Cerebellar cortex (tissue), 1 donor: ENCODE data around the gene NCOA7.
"Not testable (repeated sequence)": the region's sequence is repeated elsewhere in the genome, so short reads cannot be mapped to it uniquely, and the experiment has no call there.

Experiments
- DNase-seq: peaks from one replicate; pipeline ENCODE4 v3.0.0-alpha.2; 2015; ENCODE audit warnings: low spot score

NCOA7 gene

GRCh38 chr6:125753218-125753936, 37.4 kb upstream of the NCOA7 start:
- DNase-seq, result peak; percentile 54

- no peak for DNase-seq
Observed at GRCh38 chr6:125753937-125754259, 36.9 kb upstream of the NCOA7 start.

- no peak for DNase-seq
Observed at GRCh38 chr6:125754566-125754965, 36.2 kb upstream of the NCOA7 start.

- peak; percentile 36 for DNase-seq
Observed at GRCh38 chr6:125759184-125759902, 31.4 kb upstream of the NCOA7 start.

- DNase-seq, result no peak
Observed at GRCh38 chr6:125759959-125760457, 30.8 kb upstream of the NCOA7 start.

- no peak for DNase-seq
Observed at GRCh38 chr6:125764121-125764671, 26.6 kb upstream of the NCOA7 start.

GRCh38 chr6:125765944-125766343, 24.8 kb upstream of the NCOA7 start:
- DNase-seq, result no peak

GRCh38 chr6:125766641-125767040, 24.1 kb upstream of the NCOA7 start:
- DNase-seq, result no peak

- no peak for DNase-seq
Observed at GRCh38 chr6:125769147-125769783, 21.5 kb upstream of the NCOA7 start.

GRCh38 chr6:125773387-125774341, 17.1 kb upstream of the NCOA7 start:
- no peak for DNase-seq

GRCh38 chr6:125776107-125776826, 14.5 kb upstream of the NCOA7 start:
- not testable (repeated sequence) for DNase-seq

- DNase-seq, result peak; percentile 97
Observed at GRCh38 chr6:125779924-125780539, 10.7 kb upstream of the NCOA7 start.

GRCh38 chr6:125780540-125781313, 10.0 kb upstream of the NCOA7 start:
- peak; percentile 81 for DNase-seq

GRCh38 chr6:125781314-125781868, 9.4 kb upstream of the NCOA7 start:
- peak; percentile 70 for DNase-seq

GRCh38 chr6:125784365-125784764, 6.4 kb upstream of the NCOA7 start:
- no peak for DNase-seq

- no peak for DNase-seq
Observed at GRCh38 chr6:125787791-125788190, 3.0 kb upstream of the NCOA7 start.

GRCh38 chr6:125789167-125789566, 1.6 kb upstream of the NCOA7 start:
- no peak for DNase-seq

- DNase-seq, result peak; percentile 74
Observed at GRCh38 chr6:125789576-125790357, 993 bp upstream of the NCOA7 start.
